ENCODE data around the gene ITGB2.
"Not testable (repeated sequence)": the region's sequence is repeated elsewhere in the genome, so short reads cannot be mapped to it uniquely, and the experiment has no call there.

Gene ITGB2

DNA sequence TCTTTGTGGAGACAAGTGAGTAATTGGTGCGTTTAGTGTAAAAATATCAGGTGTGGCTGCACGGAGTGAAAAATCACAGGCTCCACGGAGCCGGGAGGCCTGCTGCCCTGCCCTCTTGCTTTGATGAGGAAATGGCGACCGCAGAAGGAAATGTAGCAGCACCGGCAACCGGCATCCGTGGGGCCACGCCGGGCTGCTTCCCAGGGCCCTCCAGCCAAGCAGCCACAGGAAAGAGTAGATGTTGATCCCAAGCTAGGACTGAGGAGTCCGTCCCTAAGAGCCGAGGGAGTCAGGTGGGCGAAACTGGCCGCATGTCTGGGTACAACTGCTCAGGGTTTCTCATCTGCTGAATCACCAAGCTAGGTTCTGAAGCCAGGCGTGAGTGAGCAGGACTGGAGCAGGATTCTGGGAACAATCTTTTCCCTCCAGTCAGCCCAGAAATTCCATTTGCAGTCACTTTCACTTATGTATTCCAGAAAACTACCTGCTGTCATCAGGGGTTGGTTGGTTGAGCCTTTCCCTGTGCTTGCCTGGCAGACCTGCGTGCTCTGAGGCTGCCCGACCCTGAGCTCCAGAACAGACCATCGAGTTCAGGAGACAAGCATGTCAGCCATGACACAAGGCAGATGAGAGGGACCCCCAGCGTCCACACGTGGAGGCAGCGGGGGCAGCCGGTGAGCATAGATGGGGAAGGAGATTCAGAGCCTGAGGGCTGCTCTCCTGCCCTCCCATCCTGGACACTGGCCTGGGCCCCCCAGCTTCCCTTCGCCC lies 5.8 kb upstream of the ITGB2 start:
- peak in 1 of 2 donors; percentile 46 for DNase-seq

DNA sequence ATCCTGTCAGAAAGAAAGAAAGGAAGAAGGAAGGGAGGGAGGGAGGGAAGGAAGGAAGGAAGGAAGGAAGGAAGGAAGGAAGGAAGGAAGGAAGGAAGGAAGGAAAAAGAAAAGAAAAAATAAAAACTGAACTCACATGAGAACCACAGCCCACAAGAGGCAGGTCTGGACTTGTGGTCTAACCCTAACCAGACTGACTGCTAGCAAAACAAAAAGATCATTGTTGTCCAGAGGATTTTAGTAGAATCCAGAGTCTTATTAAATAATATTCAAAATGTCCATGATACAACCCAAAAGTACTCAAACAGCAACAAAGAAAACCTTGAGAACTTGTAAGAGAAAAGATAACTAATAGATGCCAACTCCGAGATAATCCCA lies 4.7 kb upstream of the ITGB2 start:
- no peak for DNase-seq

DNA sequence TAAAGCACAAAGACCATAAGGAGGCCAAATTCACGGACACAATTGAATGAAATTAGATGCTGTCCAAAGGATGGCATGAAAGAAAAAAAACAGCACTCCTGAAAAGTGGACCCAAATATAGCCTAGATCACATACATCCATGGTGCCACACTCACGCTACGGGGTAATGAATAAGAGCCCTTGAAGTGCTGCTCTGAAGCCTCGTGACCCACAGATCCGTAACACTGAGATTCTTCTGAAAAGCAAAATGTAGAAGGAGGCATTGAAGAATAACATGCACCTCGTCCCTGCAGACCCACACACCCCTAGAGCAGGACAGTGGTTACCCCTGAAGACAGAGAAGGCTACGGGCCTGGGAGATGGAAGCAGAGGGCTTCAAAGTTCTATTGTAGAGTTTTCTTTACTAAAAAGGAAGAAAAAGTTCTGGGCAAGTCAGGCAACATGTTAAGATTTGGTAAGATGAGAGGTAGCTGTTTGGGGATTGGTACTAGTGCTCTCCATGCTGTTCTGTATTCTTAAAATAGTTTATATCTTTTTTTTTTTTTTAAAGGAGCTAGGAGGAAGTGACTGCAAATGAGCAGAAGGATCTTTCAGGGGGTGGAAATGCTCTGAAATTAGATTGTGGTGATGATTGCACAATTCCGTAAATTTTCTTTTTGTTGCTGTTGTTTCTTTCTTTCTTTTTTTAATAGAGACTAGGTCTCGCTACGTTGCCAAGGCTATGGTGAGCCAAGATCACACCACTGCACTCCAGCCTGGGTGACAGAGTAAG lies 4.1 kb upstream of the ITGB2 start:
- DNase-seq = peak; percentile 65 to 79

DNA sequence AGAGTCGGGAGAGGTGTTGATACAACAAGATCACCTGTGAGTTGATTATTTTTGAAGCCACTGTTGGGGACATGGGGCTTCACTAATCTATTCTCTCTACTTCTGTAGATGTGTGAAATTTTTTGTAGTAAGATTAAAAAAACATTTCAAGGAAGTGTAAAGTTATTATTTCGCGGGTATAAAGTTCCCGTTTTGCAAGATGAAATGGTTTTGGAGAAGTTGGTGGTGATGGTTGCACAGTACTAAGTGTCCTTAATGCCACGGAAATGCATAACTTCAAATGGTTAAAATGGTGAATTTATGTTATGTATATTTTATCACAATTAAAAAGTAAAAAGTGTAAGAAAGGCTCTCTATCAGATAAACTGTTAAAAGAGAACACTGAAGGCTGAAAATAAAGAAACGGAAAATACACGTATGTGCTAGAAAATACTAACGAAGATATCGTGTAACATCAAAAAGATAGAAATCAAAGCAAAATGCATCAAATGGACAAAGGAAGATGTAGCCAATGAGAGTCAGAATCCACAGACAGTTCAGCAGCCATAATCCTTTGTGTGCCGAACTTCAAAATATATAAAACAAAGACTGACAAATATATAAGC lies 2.9 kb upstream of the ITGB2 start:
- DNase-seq = peak; percentile 59 to 76

DNA sequence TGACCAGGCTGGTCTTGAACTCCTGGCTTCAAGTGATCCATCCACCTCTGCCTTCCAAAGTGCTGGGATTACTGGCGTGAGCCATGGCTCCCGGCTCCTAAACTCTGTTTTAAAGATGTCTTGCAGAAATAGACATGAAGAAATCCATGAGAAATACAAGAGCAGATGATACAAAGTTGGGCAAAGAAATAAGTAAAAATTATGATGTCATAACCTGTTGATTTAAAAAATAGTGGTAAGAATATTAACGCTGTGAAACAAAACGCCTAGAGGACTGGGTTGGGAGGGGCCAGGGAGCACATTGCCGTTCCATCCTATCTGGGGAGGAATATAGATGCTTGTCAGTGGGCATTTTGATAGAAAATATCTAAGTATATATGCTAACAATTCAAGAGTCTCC lies 1.2 kb upstream of the ITGB2 start:
- no peak for DNase-seq

DNA sequence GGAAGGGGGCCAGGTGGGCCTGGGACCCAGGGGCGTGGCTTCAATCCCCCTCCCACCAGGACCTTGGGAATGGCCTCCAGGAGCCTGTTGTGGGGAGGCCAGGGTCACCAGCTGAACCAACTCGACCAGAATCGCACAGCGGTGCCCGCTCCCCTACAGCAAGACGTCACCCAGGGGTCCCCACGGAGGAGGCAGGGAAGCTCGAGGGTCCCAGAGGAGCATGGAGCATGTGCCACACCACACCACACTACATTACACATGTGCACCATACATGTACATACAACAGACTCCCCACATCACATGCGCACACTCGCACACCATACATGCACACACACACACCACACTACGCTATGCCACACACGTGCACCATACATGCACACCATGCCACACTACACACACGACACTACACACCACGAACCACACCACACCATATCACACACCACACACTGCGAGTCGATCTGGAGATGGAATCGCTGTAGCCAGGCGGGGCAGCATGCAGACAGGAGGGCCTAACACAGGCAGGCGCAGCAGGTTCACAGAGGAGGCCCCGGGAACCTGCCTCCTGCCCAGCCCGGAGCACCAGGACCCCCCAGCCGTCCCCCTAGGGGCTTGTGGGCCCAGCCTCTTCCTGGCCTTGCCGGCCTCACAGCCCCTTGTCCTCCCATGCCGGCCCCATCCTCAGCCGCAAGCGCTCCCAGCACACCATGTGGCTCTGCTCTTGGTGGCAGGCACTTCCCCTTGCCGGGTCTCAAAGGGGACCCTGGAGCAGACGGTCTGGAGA lies 596 bp downstream of the ITGB2 start:
- peak in 1 of 2 donors; percentile 40 for DNase-seq

DNA sequence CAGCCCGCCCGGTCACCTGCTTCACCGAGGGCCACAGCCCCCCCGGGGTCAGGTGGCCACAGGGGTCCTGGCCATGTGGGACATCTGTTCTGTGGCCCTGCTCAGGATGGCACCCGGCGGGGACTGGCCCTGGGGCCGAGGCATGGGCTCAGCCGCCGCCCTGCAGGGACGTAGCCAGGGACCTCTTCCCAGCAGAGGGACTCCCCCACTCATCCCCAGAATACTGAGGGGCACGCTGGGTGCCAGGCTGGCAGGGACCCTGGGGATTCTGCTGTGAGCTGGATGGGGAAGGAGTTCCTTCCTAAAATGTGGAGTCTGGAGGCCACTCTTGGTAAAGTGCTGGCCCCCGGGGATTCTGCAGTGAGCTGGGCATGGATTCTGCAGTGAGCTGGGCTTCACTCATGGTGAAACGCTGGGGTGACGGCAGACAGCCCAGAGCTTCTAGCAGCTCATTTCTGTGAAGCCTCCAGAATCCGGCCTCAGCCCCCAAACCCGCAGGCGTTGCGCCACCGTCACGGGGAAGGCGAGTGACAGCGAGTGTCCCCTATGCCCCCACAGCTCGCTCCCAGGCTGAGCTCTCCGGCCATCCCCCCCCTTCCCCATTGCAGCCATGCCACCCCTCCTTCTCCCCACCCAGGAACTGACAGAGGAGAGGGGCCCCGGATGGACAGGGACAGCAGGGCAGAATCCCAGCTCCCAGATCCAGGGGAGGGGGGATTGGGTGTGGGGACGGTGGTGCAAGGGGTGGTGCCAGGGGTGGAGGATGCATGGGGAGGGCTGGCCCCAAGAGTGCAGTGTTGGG lies 1.4 kb downstream of the ITGB2 start:
- DNase-seq = peak; percentile 87 to 92

DNA sequence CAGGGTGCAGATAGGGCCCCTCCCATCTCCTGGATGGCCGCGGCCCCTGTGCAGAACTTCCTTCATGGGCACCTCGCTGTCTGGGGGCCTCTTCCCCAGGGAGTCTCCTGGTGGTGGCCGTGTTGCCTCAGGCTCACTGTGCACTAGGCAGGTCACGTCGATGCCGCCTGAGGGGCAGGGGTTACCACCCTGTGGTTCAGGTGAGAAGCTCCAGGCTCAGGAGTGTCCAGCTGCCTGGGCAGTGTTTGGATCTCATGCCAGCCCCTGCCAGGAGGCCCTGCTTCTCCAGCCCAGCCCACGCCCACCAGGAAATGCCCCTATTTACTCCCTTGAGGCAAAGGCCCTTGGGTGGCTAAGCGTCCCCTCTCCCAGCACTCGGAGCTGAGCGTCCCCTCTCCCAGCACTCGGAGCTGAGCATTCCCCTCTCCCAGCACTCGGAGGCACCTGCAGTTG lies 2.1 kb downstream of the ITGB2 start:
- DNase-seq = no peak

DNA sequence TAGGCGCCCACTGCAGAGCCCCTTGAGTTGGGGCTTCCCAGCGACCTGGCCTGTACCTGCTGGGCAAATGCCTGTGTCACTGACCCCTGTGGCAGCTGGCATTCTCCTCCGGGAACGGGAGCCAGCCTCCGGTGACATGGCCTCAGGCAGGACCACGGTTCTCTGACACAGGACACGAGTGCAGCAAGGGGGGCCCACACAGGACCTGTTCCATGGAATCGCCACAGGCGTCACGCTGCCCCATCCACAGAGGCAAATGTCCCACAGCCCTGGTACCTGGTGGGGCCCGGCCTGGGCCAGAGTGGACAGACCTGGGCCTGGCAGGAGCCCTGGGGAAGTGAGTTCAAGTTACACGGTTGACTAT lies 2.6 kb downstream of the ITGB2 start:
- no peak for DNase-seq

DNA sequence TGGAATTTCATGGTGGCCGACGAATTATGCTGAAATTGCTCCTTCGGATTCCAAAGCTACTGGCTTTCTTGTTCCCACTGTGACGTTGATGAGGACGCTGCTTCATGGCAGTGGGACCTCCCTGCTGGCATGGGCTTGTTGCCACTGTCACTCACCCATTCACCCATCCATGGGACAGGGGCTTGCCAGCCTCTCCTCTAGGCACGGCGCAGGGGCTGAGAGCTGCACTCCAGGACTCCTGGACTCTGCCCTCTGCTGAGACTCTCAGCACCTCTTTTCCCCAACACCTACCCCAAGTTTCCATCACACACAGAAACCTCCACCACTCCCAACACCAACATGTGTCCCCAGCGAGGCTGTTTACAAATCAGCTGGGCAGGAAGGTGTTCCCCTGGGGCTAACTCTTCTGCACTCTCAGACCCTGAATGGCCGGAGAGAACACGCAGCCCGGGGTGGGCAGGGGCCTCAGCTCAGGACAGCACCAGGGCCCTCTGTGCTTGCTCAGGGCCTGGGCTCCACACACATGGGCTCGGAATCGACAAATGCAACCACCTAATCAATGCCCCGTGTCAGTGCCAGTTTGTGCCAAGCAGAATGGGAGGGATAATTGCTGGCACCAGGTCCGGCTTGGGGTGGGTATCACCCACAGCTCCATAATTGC lies 3.1 kb downstream of the ITGB2 start:
- no peak for DNase-seq

DNA sequence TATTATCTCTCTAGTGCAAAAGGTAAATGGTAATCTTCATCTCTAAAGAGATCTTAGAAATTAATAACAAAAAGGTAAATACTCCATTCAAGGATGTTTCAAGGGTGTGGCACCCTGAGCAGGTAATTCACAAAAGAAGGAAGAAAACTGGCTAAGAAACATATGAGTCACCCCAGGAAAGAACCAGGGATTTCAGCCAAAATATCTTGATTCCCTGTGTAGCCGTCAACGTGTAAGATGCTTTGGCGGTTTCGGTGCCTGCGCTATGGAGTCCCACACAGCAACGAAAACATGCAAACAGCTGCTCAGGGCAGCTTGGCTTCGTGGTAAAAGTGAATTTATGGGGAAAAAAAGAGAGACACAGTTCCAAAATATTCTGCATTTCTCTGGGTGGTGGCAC lies 3.7 kb downstream of the ITGB2 start:
- DNase-seq = no peak

DNA sequence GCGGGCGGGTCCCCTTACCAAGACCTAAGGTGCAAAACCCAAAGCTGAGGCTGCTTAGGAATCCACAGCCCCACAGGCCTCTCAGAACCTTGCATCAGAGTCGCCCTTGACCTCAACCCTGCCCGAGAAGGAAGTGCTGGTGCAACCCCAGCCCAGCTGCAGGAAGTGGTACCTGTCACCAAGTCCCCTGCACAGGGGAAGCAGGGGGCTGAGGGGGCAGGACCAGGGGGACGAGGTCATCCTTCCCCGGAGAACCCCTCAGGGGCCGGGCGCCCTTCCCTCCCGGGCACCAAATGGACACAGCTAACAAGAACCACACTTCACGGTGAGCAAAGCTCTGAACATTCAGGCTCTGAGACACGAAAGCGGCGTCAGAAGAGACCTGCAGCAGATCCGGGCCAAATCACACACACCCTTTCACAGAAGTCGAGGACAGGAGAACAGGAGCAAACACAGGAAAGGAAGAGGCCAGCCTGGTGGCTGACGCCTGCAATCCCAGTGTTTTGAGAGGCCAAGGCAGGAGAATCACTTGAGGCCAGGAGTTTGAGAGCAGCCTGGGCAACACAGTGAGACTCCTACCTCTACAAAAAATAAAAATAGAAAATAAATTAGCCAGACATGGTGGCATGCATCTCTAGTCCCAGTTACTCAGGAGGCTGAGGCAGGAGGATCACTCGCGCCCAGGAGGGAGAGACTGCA lies 6.4 kb downstream of the ITGB2 start:
- peak; percentile 66 to 81 for DNase-seq

DNA sequence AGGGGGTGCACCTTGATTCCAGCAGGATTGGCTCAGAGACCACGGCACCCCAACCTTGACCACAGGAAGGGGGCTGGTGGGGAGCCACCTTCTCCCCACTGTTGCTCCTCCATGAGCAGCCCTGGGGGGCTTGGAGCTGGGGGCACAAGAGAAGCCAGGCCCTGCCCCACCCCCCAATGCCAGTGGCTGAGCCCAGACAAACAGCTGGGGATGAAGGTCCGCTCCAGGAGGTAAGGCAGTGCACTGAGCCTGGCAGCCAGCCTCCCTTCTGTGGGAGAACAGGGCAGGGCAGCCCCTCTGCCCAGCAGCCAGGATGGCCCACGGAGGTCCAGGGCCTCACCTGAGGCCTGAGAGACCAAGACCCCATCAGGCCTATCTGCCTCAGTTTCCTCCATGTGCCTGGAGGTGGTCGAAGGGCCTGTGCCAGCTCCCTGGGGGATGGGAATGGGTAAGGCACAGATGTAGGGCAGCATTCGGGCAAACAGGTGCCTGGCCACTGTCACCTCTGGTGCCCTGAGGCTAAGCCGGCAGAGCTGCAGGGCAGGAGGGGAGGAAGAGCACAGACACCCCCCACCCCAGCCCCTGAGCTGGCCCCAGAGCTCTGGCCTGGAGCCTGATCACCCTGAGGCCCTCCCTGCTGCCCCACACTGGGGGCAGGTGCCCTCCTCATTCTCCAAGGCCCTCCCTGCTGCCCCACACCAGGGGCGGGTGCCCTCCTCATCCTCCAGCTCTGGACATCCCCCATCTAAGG lies 7.1 kb downstream of the ITGB2 start:
- DNase-seq = no peak

DNA sequence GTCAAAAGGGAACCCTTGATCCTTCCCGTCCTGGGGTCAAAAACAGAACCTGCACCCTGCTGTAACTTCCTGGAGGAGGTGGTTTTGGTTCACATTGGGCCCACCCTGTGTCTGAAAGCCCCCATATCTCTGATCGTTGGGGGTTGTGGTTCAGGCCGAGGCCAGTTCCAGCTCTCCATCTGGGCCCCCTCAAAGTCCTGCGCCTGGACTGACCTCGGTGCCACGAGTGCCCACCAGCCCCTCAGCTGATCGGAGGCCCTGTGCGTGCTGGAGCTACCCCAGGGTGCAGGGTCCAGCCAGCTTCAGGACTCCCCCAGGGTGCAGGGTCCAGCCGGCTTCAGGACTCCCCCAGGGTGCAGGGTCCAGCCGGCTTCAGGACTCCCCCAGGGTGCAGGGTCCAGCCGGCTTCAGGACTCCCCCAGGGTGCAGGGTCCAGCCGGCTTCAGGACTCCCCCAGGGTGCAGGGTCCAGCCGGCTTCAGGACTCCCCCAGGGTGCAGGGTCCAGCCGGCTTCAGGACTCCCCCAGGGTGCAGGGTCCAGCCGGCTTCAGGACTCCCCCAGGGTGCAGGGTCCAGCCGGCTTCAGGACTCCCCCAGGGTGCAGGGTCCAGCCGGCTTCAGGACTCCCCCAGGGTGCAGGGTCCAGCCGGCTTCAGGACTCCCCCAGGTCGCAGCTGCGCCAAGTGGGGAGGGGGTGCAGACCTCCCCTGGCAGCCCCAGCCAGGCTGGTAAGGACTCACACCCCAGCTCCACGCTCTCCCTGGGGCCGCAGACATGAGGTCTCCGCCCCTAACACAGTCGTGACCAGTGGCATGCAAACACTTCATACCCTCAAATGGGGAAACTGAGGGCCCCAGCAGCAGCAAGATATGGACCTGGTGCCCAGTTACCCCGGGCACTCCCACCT lies 7.9 kb downstream of the ITGB2 start:
- DNase-seq = not testable (repeated sequence)

DNA sequence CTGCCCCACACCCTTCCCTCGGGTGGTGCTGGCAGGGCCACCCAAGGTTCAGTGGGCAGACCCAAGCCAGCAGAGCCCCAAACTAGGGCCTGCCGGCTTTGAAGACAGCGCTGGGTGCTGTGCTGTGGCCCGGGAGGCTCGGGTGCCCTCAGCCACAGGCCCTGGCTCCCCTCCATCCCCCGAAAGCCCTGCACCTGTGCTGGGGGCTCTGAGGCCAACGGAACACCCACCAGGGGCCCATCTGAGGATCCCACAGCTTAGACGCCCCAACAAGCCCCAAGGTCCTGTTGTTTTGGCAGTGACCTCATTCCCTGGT lies 8.6 kb downstream of the ITGB2 start:
- no peak for DNase-seq

DNA sequence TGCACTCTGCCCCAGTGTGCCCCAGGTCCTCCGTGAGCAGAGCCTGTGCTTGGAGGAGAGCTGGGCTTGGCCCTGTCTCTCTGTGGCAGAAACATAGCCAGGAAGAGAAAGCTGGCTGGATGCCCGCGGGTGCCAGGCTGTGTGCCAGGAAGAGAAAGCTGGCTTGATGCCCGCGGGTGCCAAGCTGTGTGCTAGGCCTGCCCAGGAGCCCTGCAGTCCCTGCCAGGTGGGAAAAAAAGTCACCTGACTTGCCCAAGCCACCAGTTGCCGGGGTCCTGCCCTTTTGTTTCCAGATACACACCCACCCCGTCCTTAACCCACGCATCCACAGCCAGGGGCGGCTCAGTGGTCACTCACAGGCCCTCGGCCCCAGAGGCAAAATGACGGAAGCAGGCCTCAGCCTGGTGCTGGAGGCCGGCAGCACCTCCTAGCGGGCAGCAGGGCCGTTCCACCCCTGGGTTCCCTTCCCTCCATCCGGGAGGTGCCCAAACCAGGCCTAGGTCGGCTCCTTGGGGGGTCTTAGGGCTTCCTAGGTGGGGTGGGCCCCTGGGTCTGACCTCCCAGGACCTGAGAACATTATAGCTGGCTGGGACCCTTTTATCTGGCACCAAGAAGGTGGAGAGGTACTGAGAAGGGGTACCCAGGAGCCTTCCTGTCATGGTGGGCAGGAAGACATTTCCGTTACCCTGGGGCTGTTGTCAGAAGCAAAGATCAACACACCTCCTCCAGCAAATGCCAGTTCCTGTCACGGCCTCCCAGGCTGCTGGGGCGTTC lies 9.1 kb downstream of the ITGB2 start:
- DNase-seq = peak; percentile 67 to 74

DNA sequence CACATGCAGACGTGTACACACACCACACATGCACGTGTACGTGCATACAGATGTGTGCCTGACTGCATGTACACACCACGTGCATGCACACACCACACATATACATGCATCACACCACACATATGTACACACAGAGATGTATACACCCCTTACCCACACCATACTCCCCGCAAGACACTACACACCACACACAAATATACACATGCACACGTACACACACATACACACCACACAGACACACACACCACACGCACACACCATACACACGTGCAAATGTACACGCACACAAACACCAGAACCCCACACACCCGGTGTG lies 9.7 kb downstream of the ITGB2 start:
- DNase-seq = no peak

DNA sequence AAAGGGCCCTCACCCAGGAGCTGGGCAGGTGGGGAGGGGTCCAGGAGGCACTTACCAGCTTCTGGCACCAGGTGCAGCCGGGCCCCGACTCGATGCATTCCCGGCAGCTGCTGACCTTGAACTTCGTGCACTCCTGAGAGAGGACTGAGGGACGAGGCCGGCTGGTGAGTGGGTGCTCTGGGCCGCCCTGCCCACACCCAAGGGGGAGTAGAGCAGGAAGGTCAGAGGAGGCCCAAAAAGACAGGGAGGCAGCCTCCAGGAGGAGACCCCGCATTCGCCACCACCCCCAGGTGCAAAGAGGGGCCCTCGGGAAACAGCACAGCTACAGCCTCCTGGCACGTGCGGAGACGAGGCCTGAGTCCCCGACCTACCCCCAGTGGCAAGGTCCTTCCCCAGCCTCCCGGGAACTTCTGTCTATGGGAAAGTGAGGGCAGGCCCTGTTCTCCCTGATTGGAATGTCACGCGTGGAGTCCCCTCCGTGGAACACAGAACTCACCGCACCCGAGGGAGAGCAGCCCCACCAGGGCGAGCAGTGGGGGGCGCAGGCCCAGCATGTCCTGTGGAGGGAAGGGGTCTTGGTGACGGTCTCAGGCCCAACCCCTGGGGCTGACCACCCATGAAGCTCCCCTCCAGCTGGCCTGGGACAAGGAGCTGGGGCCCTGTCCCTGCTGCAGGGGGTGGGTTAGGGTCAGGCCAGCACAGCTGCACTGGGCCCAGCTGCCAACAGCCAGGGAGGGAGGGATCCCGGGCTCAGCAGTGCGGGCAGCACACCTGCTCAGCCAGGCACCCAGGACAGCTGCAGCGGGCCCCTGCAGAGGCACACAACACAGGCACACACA lies 10.3 kb downstream of the ITGB2 start:
- no peak for DNase-seq

Data from inflammatory macrophage (primary cell).